CD4-positive, alpha-beta T cell (primary cell): ENCODE data around the gene LCN12. TPM values are rescaled to one million over a fixed set of nuclear protein-coding genes. Genes with fewer than 3 reads are reported as not detected.
A peak's percentile ranks its signal among the peaks of the same experiment; 100 is the strongest.

Experiments
- ATAC-seq: fragments of 200-7000 bp; cut with Tn5 transposase; one replicate; pipeline ENCODE4 v1.10.0; 2022; ENCODE audit warnings: mild to moderate bottlenecking; ENCODE audit not compliant: poor library complexity
- CTCF ChIA-PET: fragments of 350-600 bp; sonication (Branson Sonifier 250); formaldehyde crosslinking; loops from one replicate; lab custom pipeline; 2021; ENCODE audit warnings: antibody characterized with exemption, inconsistent platforms; lab: Charles Lee
- POLR2A ChIA-PET: fragments of 350-600 bp; sonication (Branson Sonifier 250); formaldehyde crosslinking; loops from one replicate; lab custom pipeline; 2021; ENCODE audit warnings: antibody characterized with exemption, inconsistent platforms; lab: Charles Lee
- DNase-seq, 14 experiments: peaks; one replicate each; pipeline ENCODE4 v3.0.0-alpha.2; 2013 to 2020; ENCODE audit warnings: mixed read lengths in 2 of 14
- H3K27ac ChIP-seq, 2 donors: one replicate each; pipeline versions ENCODE4 v1.5.1 to v1.7.0; 2013; ENCODE audit warnings: low read length in 2 of 2, low read depth in 1 of 2, mild to moderate bottlenecking in 1 of 2
- H3K27me3 ChIP-seq, 2 experiments: 1 replicate in 1 of 2; 2 replicates in 1 of 2; pipeline versions ENCODE4 v1.6.1 to v1.7.0; 2013; ENCODE audit warnings: low read length in 2 of 2, control low read depth in 1 of 2, mild to moderate bottlenecking in 1 of 2, moderate library complexity in 1 of 2; ENCODE audit not compliant: insufficient read depth in 2 of 2, control insufficient read depth in 1 of 2
- H3K36me3 ChIP-seq: one replicate; pipeline ENCODE4 v1.6.1; 2013; ENCODE audit warnings: low read length, control low read depth; ENCODE audit not compliant: insufficient read depth
- H3K4me1 ChIP-seq: one replicate; pipeline ENCODE4 v1.6.1; 2013; ENCODE audit warnings: low read length, control low read depth; ENCODE audit not compliant: insufficient read depth
- H3K4me3 ChIP-seq: one replicate; pipeline ENCODE4 v1.5.1; 2013; ENCODE audit warnings: mild to moderate bottlenecking, low read length, moderate library complexity
- H3K9me3 ChIP-seq, 2 experiments: 1 replicate in 1 of 2; 2 replicates in 1 of 2; pipeline versions ENCODE4 v1.6.1 to v1.7.0; 2013; ENCODE audit warnings: low read length in 2 of 2, mild to moderate bottlenecking in 2 of 2, control low read depth in 1 of 2, moderate library complexity in 1 of 2; ENCODE audit not compliant: control insufficient read depth in 1 of 2, insufficient read depth in 1 of 2
- H3K27ac Mint-ChIP-seq: one replicate; pipeline ENCODE4 v1.8.0; 2020; ENCODE audit warnings: mixed read lengths
- H3K27me3 Mint-ChIP-seq: one replicate; pipeline ENCODE4 v1.8.0; 2021; ENCODE audit warnings: mixed read lengths
- H3K36me3 Mint-ChIP-seq: one replicate; pipeline ENCODE4 v1.8.0; 2021; ENCODE audit warnings: low read depth, mixed read lengths
- H3K4me1 Mint-ChIP-seq: one replicate; pipeline ENCODE4 v1.8.0; 2021; ENCODE audit warnings: low read depth, mixed read lengths
- H3K4me3 Mint-ChIP-seq: one replicate; pipeline ENCODE4 v1.8.0; 2020; ENCODE audit warnings: mild to moderate bottlenecking, mixed read lengths
- H3K9me3 Mint-ChIP-seq: one replicate; pipeline ENCODE4 v1.8.0; 2020; ENCODE audit warnings: mixed read lengths
- CTCF ChIP-seq: fragments of 200-600 bp; IDR thresholded peaks from one replicate; pipeline ENCODE4 v1.8.0; 2022; ENCODE audit warnings: antibody characterized with exemption, mild to moderate bottlenecking
- intact Hi-C, 2 experiments: fragments of 100-400 bp; cut with DNase I in 1 of 2; cut with micrococcal nuclease in 1 of 2; formaldehyde crosslinking; loops; one replicate each; pipeline versions ENCODE4 v1.15.1 to v1.9.0; 2023 to 2025; cut with DNase I, micrococcal nuclease
- total RNA-seq, 174 experiments: library from RNA in 2 of 174; stranded (reverse) in 2 of 174; gene quantifications; one replicate each; pipeline ENCODE4 v1.2.3 and lab custom pipeline; 2021 to 2026

The LCN12 gene
- total RNA-seq, 2 experiments from 2014 or later = 1.3 to 1.5 TPM

- ChIA-PET CTCF (no interaction called here), POLR2A (no interaction called here)
- Mint-ChIP-seq H3K4me1 (peaks cover 11% of the 10 kb centered on the region), H3K4me3 (peak overlapping the region; percentile 20), H3K27ac (no peak overlapping the region), H3K27me3 (no peaks in the 10 kb centered on the region), H3K36me3 (no peaks in the 10 kb centered on the region), H3K9me3 (peaks cover 2% of the 10 kb centered on the region)
- intact Hi-C loops = loop anchor here in 1 of 2 experiments (10.0 kb wide), 1 partner anchor 833 kb away; no protein-coding TSS in a partner anchor
- Histone ChIP-seq H3K27me3 (no peaks in the 10 kb centered on the region), H3K4me3 (no peak overlapping the region), H3K9me3 (peaks cover 0 to 3% of the 10 kb centered on the region in 2 experiments), H3K4me1 (peaks cover 55% of the 10 kb centered on the region), H3K36me3 (no peaks in the 10 kb centered on the region), H3K27ac (no peak overlapping the region)
- TF ChIP-seq CTCF = no peak
- DNase-seq (no peak), ATAC-seq (no peak)
These were observed 5.8 kb downstream of the LCN12 start for GRCh38 chr9:136957901-136958300.

- CTCF ChIA-PET = no interaction called here
- H3K9me3 Mint-ChIP-seq = peaks cover 2% of the 10 kb centered on the region
- H3K27ac Mint-ChIP-seq = no peak overlapping the region
- Histone ChIP-seq H3K4me1 (peaks cover 60% of the 10 kb centered on the region), H3K9me3 (peaks cover 0 to 3% of the 10 kb centered on the region in 2 experiments), H3K27ac (peak overlapping the region in 1 of 2 donors; percentile 5), H3K27me3 (no peaks in the 10 kb centered on the region), H3K4me3 (no peak overlapping the region), H3K36me3 (no peaks in the 10 kb centered on the region)
- intact Hi-C loops = loop anchor here in 1 of 2 experiments (10.0 kb wide), 1 partner anchor 834 kb away; no protein-coding TSS in a partner anchor
- no peak for TF ChIP-seq CTCF
- peaks cover 14% of the 10 kb centered on the region for H3K4me1 Mint-ChIP-seq
- POLR2A ChIA-PET = no interaction called here
- no peaks in the 10 kb centered on the region for H3K27me3 Mint-ChIP-seq
- no peak for ATAC-seq
- H3K4me3 Mint-ChIP-seq = no peak overlapping the region
- H3K36me3 Mint-ChIP-seq = no peaks in the 10 kb centered on the region
- no peak for DNase-seq
These were observed 6.4 kb downstream of the LCN12 start for GRCh38 chr9:136958473-136958872.

- TF ChIP-seq CTCF = no peak
- Mint-ChIP-seq H3K9me3 (peaks cover 2% of the 10 kb centered on the region), H3K27ac (no peak overlapping the region), H3K4me3 (no peak overlapping the region), H3K27me3 (no peaks in the 10 kb centered on the region), H3K4me1 (peaks cover 14% of the 10 kb centered on the region), H3K36me3 (no peaks in the 10 kb centered on the region)
- ChIA-PET POLR2A (interaction anchor here (1.0 to 2.2 kb wide), 4 partner anchors 8 to 60 kb away, joined by 3 to 12 read pairs (median 4); no protein-coding TSS in a partner anchor), CTCF (no interaction called here)
- peaks cover 67% of the 10 kb centered on the region for H3K4me1 ChIP-seq
- intact Hi-C loops = loop anchor here in 1 of 2 experiments (10.0 kb wide), 1 partner anchor 834 kb away; no protein-coding TSS in a partner anchor
- peak overlapping the region in 1 of 2 donors; percentile 49 for H3K27ac ChIP-seq
- no peaks in the 10 kb centered on the region for H3K27me3 ChIP-seq
- H3K36me3 ChIP-seq = no peaks in the 10 kb centered on the region
- ATAC-seq (no peak), DNase-seq (no peak)
- no peak overlapping the region for H3K4me3 ChIP-seq
- H3K9me3 ChIP-seq = peaks cover 0 to 3% of the 10 kb centered on the region in 2 experiments
These were observed 7.1 kb downstream of the LCN12 start for GRCh38 chr9:136958898-136959850.
